Duodenal mucosa (tissue), 2 donors: ENCODE results near the gene POLR3C.

Experiments
- H3K27ac ChIP-seq: one replicate; pipeline ENCODE4 v1.7.0; 2013; ENCODE audit warnings: low read depth, low read length
- H3K27me3 ChIP-seq, 2 donors: one replicate each; pipeline ENCODE4 v1.7.0; 2013; ENCODE audit warnings: low read length in 2 of 2, control low read depth in 1 of 2; ENCODE audit not compliant: insufficient read depth in 2 of 2, control insufficient read depth in 1 of 2
- H3K36me3 ChIP-seq, 2 donors: one replicate each; pipeline ENCODE4 v1.7.0; 2013; ENCODE audit warnings: low read length in 2 of 2, control low read depth in 1 of 2; ENCODE audit not compliant: insufficient read depth in 2 of 2, control insufficient read depth in 1 of 2
- H3K4me1 ChIP-seq, 2 donors: one replicate each; pipeline ENCODE4 v1.7.0; 2013; ENCODE audit warnings: low read length in 2 of 2, control low read depth in 1 of 2; ENCODE audit not compliant: insufficient read depth in 2 of 2, control insufficient read depth in 1 of 2
- H3K4me3 ChIP-seq, 2 donors: one replicate each; pipeline ENCODE4 v1.7.0; 2013; ENCODE audit warnings: low read length in 2 of 2, low read depth in 1 of 2
- H3K9ac ChIP-seq, 2 donors: one replicate each; pipeline ENCODE4 v1.7.0; 2013; ENCODE audit warnings: low read length in 2 of 2, low read depth in 1 of 2
- H3K9me3 ChIP-seq, 2 donors: one replicate each; pipeline ENCODE4 v1.7.0; 2013; ENCODE audit warnings: low read length in 2 of 2, control low read depth in 1 of 2; ENCODE audit not compliant: control insufficient read depth in 1 of 2

POLR3C gene

GRCh38 chr1:145846201-145846612 is 22.2 kb downstream of the POLR3C start:
- Histone ChIP-seq H3K4me3 (peak overlapping the region; percentile 73 to 76), H3K4me1 (peaks cover 4 to 15% of the 10 kb centered on the region in 2 donors), H3K9me3 (no peaks in the 10 kb centered on the region), H3K9ac (peak overlapping the region; percentile 67 to 85), H3K27me3 (no peaks in the 10 kb centered on the region), H3K36me3 (peaks cover 20 to 53% of the 10 kb centered on the region in 2 donors), H3K27ac (no peak overlapping the region)

- Histone ChIP-seq H3K4me1 (peaks cover 4 to 15% of the 10 kb centered on the region in 2 donors), H3K27ac (no peak overlapping the region), H3K36me3 (peaks cover 11 to 42% of the 10 kb centered on the region in 2 donors), H3K9ac (no peak overlapping the region), H3K4me3 (no peak overlapping the region), H3K9me3 (no peaks in the 10 kb centered on the region), H3K27me3 (no peaks in the 10 kb centered on the region)
Observed at GRCh38 chr1:145847827-145848226, 23.8 kb downstream of the POLR3C start.

DNA sequence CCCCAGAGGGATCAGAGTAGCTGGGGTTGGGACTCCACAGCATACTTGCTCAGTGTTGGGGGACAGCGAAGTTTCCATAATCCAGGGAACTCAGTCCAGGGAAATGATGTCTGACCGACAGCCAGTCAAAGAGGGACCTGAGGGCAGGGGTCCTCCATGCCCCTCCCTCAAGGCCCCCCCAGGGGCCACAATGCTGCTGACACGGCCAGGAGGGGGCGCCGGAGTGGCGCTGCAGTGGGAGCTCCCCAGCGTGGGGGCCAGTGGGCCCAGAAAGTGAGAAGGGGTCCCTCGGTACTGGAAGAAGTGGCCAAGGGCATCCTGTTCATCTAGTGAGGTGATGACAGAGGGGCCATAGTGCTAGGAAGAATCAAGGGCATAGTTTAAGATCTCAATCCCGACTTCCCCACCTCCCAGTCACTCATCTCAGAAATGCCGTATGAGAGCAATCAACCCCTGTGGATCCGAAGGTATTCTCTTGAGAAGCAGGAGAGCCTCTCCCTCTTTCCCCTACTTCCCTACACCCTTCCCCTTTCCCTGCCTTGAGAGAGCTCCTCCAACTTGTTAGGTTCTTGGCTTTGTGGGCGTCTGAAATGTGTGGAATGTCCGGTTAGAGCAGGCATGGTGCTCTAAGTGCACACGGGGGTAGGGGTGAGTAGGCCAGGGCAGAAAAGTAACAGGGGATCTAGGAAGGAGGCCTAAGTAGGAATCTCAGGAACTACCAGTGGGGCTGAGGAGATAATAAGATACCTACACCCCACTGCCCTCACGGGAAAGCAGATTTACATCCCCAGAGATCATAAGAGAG is 25.6 kb downstream of the POLR3C start:
- Histone ChIP-seq H3K4me1 (peaks cover 4 to 15% of the 10 kb centered on the region in 2 donors), H3K27ac (no peak overlapping the region), H3K4me3 (no peak overlapping the region), H3K27me3 (no peaks in the 10 kb centered on the region), H3K9ac (no peak overlapping the region), H3K9me3 (no peaks in the 10 kb centered on the region), H3K36me3 (peaks cover 18 to 52% of the 10 kb centered on the region in 2 donors)

- no peaks in the 10 kb centered on the region for H3K27me3 ChIP-seq
- no peaks in the 10 kb centered on the region for H3K9me3 ChIP-seq
- no peak overlapping the region for H3K9ac ChIP-seq
- peaks cover 12 to 17% of the 10 kb centered on the region in 2 donors for H3K4me1 ChIP-seq
- no peak overlapping the region for H3K27ac ChIP-seq
- H3K36me3 ChIP-seq = peaks cover 20 to 43% of the 10 kb centered on the region in 2 donors
- no peak overlapping the region for H3K4me3 ChIP-seq
Observed at GRCh38 chr1:145855426-145855948, 31.5 kb downstream of the POLR3C start.

DNA sequence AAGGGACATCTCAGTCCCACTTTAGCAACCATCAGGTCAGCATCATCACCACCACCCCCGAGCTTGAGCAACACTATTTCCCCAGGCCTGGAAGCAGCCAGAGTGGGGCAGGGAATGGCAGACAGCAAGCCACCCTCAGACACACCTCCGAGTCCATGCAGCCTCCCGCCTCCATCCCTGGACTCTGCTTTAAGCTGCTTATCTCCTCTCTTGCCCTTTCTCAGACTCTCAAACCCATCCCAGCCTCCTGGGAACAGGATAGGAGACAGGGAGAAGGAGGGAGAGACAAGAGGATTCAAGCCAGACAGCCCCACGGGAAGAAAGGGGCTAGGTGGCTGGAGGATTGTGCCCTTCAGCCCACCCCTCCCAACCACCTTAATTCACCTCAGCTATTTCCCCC is 33.2 kb downstream of the POLR3C start:
- H3K27ac ChIP-seq = no peak overlapping the region
- peaks cover 14 to 36% of the 10 kb centered on the region in 2 donors for H3K36me3 ChIP-seq
- H3K27me3 ChIP-seq = no peaks in the 10 kb centered on the region
- peaks cover 12 to 17% of the 10 kb centered on the region in 2 donors for H3K4me1 ChIP-seq
- H3K9me3 ChIP-seq = no peaks in the 10 kb centered on the region
- H3K9ac ChIP-seq = no peak overlapping the region
- no peak overlapping the region for H3K4me3 ChIP-seq

- Histone ChIP-seq H3K27ac (no peak overlapping the region), H3K9ac (peak overlapping the region; percentile 63 to 76), H3K4me3 (peak overlapping the region; percentile 80 to 92), H3K4me1 (peaks cover 12 to 17% of the 10 kb centered on the region in 2 donors), H3K9me3 (no peaks in the 10 kb centered on the region), H3K36me3 (peaks cover 14 to 32% of the 10 kb centered on the region in 2 donors), H3K27me3 (no peaks in the 10 kb centered on the region)
Observed at GRCh38 chr1:145858238-145858900, 34.4 kb downstream of the POLR3C start.

- peaks cover 12 to 17% of the 10 kb centered on the region in 2 donors for H3K4me1 ChIP-seq
- H3K36me3 ChIP-seq = peaks cover 8 to 25% of the 10 kb centered on the region in 2 donors
- peak within 1 kb of the TSS; percentile 80 to 92 for H3K4me3 ChIP-seq
- no peaks in the 10 kb centered on the region for H3K9me3 ChIP-seq
- peak within 1 kb of the TSS; percentile 60 for H3K27ac ChIP-seq
- no peaks in the 10 kb centered on the region for H3K27me3 ChIP-seq
- H3K9ac ChIP-seq = peak within 1 kb of the TSS; percentile 63 to 76
Observed at GRCh38 chr1:145858901-145859490, 35.0 kb downstream of the POLR3C start, which contains the start of gene PIAS3. PIAS3 (minus strand) TSS chr1:145859081; CDS start chr1:145858990, 91 bp downstream.

DNA sequence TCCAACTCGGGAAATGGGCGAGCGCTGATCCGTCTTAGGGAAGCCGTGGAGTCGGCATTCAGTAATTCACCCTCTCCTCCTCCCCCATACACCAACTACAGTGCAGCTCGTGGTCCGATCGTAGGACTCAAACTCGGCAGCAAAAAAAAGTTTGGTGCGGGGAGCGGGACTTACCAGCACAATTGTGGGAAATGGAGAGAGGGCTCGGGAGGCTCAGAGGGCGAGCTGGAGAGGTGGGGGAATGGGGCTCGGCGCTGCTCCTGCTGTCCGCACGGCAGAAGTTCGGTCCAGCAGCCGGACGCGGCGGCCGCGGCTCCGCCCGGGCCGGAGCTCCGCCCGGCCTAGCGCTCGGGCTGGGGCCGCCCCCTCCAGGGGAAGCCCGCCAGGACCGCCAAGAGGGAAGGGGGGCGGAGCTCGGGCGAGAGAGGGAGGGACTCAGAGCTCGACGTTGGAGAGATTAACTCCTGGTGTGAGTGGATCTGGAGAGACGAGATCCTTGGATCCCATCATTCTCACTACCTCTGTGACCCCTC is 35.6 kb downstream of the POLR3C start:
- Histone ChIP-seq H3K4me1 (peaks cover 12 to 17% of the 10 kb centered on the region in 2 donors), H3K9ac (peak overlapping the region; percentile 59 to 76), H3K9me3 (no peaks in the 10 kb centered on the region), H3K27me3 (no peaks in the 10 kb centered on the region), H3K4me3 (peak overlapping the region; percentile 80 to 92), H3K36me3 (peaks cover 7 to 21% of the 10 kb centered on the region in 2 donors), H3K27ac (peak overlapping the region; percentile 60)

DNA sequence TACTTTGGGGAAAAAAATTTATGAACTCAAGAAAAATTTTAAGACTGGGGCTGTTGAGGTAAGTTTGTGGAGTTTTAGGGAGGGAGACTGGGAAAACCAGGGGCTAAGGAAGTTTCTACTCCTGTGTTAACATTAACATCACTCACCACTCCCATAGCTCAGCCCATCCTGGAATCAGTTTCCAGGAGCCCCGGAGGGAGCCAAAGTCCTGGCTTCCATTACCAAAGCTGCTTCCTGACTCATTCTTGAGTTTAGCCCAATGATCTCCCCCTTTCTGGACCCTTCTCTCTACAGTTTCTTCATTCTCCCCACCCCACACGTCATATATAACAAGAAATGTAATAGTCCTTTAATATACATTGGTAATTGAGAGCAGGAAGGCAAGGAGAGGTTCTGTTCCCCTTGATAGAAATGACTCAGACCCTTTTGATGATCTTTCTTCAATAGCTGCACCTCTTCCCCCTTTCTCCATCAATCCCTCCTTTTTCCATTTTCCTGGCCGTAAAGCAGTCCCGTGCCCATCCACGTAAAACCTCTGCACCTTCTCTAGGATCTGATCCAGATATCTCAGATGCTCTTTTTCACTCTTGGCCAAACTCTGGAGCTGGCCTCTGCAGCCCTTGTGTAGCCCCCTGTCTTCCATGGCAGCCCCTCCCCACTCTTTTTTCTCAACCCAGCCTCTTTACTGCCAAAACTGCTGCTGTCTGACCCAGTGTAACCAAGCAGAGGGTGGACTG is 39.5 kb downstream of the POLR3C start:
- no peak overlapping the region for H3K9ac ChIP-seq

More for the DNA sequence above, 39.5 kb downstream of the POLR3C start:
- peaks cover 5% of the 10 kb centered on the region in 2 donors for H3K4me1 ChIP-seq
- no peaks in the 10 kb centered on the region for H3K36me3 ChIP-seq
- H3K27me3 ChIP-seq = peaks cover 0 to 3% of the 10 kb centered on the region in 2 donors
- no peak overlapping the region for H3K4me3 ChIP-seq
- H3K27ac ChIP-seq = no peak overlapping the region
- H3K9me3 ChIP-seq = no peaks in the 10 kb centered on the region
